GM19324 (cell line): Measurements from ENCODE around the gene ANKRD13A.
"Not testable (repeated sequence)": the region's sequence is repeated elsewhere in the genome, so short reads cannot be mapped to it uniquely, and the experiment has no call there.

Experiments used
- ATAC-seq: cut with Tn5 transposase; IDR thresholded peaks from one replicate; pipeline ENCODE4 v1.9.1; 2021; ENCODE audit warnings: mild to moderate bottlenecking, moderate library complexity; ENCODE audit not compliant: unreplicated experiment, low FRiP score

Gene ANKRD13A

GRCh38 chr12:110074089-110074488 lies 74.9 kb downstream of the ANKRD13A start:
- no peak for ATAC-seq

GRCh38 chr12:110075880-110076279 lies 76.7 kb downstream of the ANKRD13A start:
- no peak for ATAC-seq

- no peak for ATAC-seq
Observed at GRCh38 chr12:110077800-110078199, 78.6 kb downstream of the ANKRD13A start.

- peak; percentile 69 for ATAC-seq
Observed at GRCh38 chr12:110079477-110080400, 80.5 kb downstream of the ANKRD13A start.

- no peak for ATAC-seq
Observed at GRCh38 chr12:110080410-110080809, 81.2 kb downstream of the ANKRD13A start.

GRCh38 chr12:110084314-110085015 lies 85.2 kb downstream of the ANKRD13A start:
- no peak for ATAC-seq

- ATAC-seq, result not testable (repeated sequence)
Observed at GRCh38 chr12:110088216-110088615, 89.0 kb downstream of the ANKRD13A start.

GRCh38 chr12:110088936-110089335 lies 89.7 kb downstream of the ANKRD13A start:
- no peak for ATAC-seq
